NCI-H82 (cell line): ENCODE measurements around the gene SEPTIN10.

Experiments
- DNase-seq: peaks from one replicate; lab custom pipeline; 2025; lab: John Stamatoyannopoulos, UW

Gene SEPTIN10

GRCh38 chr2:109497911-109498870, 115.6 kb downstream of the SEPTIN10 start:
- DNase-seq = peak; percentile 41

DNA sequence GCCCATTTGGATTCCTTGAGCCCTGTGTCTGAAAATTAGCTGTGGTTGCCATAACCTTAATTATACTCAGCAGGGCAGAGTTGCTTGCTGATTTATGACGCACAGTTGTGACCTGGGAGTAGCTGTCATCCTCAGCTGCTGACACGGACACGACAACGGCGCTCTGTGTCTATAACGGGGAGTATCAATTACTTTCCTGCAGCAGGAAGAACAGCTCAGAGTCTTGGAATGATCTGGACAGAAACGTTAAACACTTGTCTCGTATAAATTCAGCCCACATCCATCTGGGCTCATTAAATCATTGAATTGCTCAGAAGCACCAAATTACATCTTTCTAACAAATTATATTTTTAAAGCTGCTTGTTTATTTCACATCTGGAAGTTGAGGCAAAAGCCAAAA, 116.3 kb downstream of the SEPTIN10 start:
- DNase-seq = no peak

DNA sequence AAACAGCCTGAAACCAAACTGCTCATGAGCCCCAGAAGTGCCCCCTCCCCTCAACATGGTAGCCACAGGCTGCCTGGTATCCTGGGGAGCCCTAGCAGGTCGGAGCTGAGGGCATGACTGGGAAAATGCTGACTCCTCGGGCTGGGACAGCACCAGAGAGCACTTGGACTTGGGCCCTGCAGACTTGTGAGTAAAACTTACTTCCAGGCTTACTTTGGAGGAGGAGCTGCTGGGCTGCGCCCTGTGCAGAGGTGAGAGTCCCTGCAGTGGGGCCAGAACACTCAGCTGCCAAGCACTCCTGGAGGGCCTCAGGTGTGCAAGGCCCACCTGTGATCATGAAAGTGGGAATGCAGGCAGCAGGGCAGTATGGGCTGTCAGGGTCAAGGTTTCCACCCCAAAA, 119.4 kb downstream of the SEPTIN10 start:
- DNase-seq = no peak

DNA sequence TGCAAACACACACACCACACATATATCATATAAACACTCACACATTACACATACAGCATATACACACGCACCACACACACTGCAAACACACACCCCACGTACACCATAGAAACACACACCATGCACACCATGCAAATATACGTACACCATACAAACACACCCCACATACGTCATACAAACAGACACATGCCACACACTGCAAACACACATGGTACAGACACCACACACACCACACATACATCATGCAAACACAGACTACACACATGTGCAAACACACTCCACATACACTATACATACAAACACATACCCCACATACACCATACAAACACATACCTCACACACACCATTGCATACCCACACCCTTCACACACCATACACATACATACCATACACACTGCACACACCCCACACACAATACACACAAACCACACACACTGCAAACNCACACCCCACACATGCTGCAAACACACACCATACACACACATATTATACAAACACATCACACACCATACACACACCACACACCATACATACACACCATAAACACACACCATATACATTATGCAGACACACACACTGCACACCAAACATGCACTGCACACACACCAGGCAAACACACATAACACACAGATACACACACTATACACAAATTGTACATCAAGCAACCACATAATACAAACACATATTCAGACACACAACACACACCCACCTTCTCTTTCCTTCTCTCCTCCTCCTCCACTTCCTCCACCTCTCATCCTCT, 120.4 kb downstream of the SEPTIN10 start:
- no peak for DNase-seq
